IMR-90 (cell line): Measurements from ENCODE around the gene NKTR.

ENCODE experiments used
- MAZ ChIP-seq: IDR thresholded peaks from 2 replicates; pipeline ENCODE4 v1.6.1; 2012; ENCODE audit warnings: low read depth, mild to moderate bottlenecking, low read length, improper control_type of control experiment, moderate library complexity, borderline replicate concordance
- TF ChIP-seq, protein P1 (sequence below): conservative IDR thresholded peaks from 2 replicates; pipeline ENCODE4 v1.5.1; 2012; ENCODE audit warnings: mild to moderate bottlenecking, low read depth, low read length, improper control_type of control experiment

DNA sequence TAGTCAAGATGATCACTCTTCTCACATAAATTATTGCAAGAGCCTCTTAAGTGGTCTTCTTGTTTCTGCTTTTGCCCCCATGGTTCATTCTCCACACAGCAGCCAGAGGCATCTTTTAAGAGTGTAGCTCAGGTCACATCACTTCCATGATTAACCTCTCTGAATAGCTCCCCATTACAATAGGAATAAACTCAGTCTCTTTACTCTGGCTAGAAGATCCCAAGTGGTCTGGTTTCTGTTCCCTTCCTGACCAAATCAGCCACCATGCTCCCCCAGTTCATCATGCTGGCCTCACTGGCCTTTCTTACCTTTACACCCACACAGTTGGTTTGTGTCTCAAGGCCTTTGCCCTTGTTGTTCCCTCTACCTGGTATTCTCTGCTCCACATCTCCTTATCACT is 93.9 kb downstream of the NKTR start:
- TF ChIP-seq, protein P1, sequence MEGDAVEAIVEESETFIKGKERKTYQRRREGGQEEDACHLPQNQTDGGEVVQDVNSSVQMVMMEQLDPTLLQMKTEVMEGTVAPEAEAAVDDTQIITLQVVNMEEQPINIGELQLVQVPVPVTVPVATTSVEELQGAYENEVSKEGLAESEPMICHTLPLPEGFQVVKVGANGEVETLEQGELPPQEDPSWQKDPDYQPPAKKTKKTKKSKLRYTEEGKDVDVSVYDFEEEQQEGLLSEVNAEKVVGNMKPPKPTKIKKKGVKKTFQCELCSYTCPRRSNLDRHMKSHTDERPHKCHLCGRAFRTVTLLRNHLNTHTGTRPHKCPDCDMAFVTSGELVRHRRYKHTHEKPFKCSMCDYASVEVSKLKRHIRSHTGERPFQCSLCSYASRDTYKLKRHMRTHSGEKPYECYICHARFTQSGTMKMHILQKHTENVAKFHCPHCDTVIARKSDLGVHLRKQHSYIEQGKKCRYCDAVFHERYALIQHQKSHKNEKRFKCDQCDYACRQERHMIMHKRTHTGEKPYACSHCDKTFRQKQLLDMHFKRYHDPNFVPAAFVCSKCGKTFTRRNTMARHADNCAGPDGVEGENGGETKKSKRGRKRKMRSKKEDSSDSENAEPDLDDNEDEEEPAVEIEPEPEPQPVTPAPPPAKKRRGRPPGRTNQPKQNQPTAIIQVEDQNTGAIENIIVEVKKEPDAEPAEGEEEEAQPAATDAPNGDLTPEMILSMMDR, result no peak
- TF ChIP-seq MAZ, result no peak
